Upper lobe of left lung (tissue), 4 donors: ENCODE results near the gene FAM47E.

ENCODE experiments used
- POLR2A ChIP-seq, 4 donors: fragments of 450-650 bp; IDR thresholded peaks; one replicate each; pipeline ENCODE4 v1.5.1; 2016 to 2017; ENCODE audit warnings: antibody characterized with exemption in 4 of 4, mild to moderate bottlenecking in 2 of 4
- TF ChIP-seq, protein P1 (sequence below), 6 experiments: fragments of 450-650 bp in 4 of 6; fragments of 200-600 bp in 2 of 6; sonication (generic) in 2 of 6; IDR thresholded peaks; one replicate each; pipeline ENCODE4 v1.5.1; 2016 to 2019; ENCODE audit warnings: antibody characterized with exemption in 6 of 6

DNA sequence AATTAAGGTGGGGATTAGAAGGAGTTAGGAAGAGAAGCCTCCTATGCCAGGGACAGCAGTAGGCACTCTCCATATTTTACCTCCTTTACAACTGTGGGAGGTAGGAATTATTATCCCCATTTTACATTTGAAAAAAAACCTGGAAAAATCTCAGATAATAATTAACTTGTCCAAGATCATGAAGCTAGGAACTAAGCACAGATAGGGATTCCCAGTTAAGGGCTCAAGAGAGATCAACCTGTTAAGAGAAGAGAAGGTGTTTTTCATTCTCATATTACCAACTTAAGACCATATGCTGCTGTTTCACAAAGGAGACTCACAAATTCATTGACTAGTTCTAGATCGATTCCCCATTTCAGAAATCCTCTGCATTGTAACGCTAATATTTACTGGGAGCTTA lies 16.1 kb upstream of the FAM47E start:
- TF ChIP-seq, protein P1, sequence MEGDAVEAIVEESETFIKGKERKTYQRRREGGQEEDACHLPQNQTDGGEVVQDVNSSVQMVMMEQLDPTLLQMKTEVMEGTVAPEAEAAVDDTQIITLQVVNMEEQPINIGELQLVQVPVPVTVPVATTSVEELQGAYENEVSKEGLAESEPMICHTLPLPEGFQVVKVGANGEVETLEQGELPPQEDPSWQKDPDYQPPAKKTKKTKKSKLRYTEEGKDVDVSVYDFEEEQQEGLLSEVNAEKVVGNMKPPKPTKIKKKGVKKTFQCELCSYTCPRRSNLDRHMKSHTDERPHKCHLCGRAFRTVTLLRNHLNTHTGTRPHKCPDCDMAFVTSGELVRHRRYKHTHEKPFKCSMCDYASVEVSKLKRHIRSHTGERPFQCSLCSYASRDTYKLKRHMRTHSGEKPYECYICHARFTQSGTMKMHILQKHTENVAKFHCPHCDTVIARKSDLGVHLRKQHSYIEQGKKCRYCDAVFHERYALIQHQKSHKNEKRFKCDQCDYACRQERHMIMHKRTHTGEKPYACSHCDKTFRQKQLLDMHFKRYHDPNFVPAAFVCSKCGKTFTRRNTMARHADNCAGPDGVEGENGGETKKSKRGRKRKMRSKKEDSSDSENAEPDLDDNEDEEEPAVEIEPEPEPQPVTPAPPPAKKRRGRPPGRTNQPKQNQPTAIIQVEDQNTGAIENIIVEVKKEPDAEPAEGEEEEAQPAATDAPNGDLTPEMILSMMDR (IDR thresholded peaks at IDR 0.05), result no peak
- TF ChIP-seq POLR2A (IDR thresholded peaks at IDR 0.05), result no peak
